Muscle of leg (tissue), 11 donors: ENCODE results near the gene SSNA1. TPM values are rescaled to one million over a fixed set of nuclear protein-coding genes. Genes with fewer than 3 reads are reported as not detected.

Source experiments
- DNase-seq: peaks from one replicate; pipeline ENCODE4 v3.0.0; 2013
- H3K27ac ChIP-seq: one replicate; pipeline ENCODE4 v1.5.1; 2013; ENCODE audit warnings: mild to moderate bottlenecking, low read length, control low read depth
- H3K27me3 ChIP-seq: one replicate; pipeline ENCODE4 v1.6.1; 2013; ENCODE audit warnings: low read length; ENCODE audit not compliant: control insufficient read depth, insufficient read depth
- H3K36me3 ChIP-seq: one replicate; pipeline ENCODE4 v1.6.1; 2013; ENCODE audit warnings: low read length; ENCODE audit not compliant: control insufficient read depth, insufficient read depth
- H3K4me1 ChIP-seq: one replicate; pipeline ENCODE4 v1.6.1; 2013; ENCODE audit warnings: low read length; ENCODE audit not compliant: control insufficient read depth, insufficient read depth
- H3K4me3 ChIP-seq: one replicate; pipeline ENCODE4 v1.5.1; 2013; ENCODE audit warnings: low read length, control low read depth
- H3K9me3 ChIP-seq: replicated peaks from 2 replicates; pipeline ENCODE4 v1.6.1; 2013; ENCODE audit warnings: low read depth, low read length; ENCODE audit not compliant: control insufficient read depth
- WGBS: methylation state at CpG from one replicate; pipeline ENCODE4 v1.1.5; 2013; ENCODE audit warnings: missing lambda C conversion rate; ENCODE audit not compliant: insufficient coverage; 5-methylcytosine and 5-hydroxymethylcytosine counted together
- polyA plus RNA-seq, 8 donors: library from polyadenylated mRNA; unstranded; fragments of 120-200 nt; gene quantifications; one replicate each; pipeline versions ENCODE4 v1.2.1 to v1.2.3, GENCODE V29; 2013; ENCODE audit warnings: inconsistent platforms in 1 of 8, low replicate concordance in 1 of 8; ENCODE audit not compliant: insufficient read length in 8 of 8, insufficient read depth in 1 of 8
- total RNA-seq: library from RNA; stranded (reverse); fragments of 120-200 nt; gene quantifications from one replicate; pipeline ENCODE4 v1.2.4, GENCODE V29; 2013

The SSNA1 gene
- total and polyA plus RNA-seq, 9 donors, result 52.9 to 71.5 (median 67.7) TPM

DNA sequence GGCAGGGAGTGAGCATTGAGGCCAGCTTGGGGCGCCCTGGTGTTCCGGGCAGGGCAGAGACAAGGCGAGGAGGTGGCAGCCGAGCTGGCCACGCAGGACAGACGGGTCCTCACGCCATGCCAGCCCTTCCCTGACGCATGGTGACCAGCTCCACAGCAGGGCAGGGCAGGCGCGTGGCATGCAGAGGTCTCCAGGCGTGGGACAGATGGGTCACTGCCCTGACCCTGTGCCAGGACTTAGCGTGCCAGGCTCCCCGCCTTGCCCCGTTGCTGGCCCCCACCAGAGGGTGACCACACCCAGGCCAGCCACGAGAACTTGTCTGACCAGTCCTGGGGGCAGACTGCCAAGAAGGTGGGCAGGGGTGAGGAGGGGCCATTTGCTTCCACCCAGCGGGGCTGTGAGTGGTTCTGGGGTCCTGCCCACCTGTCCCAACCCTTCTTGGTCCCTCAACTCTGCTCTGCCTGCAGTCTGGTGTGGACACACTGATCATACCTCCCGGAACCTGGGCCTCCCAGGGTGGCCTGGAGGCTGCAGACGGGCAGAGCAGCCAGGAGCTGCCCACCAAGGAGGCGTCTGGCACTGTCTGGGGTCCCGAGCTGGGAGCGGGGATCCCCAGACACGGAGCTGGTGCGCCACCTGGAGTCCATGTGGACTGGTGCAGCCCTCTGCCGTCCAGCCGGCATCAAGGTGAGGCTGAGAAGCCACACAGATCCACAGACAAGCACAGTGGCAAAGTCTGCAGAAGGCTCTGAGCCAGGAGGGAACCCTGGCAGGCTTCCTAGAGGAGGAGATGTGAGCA is 38.8 kb downstream of the SSNA1 start, which contains the start of gene RNF224:
TSS of gene RNF224 (plus strand) at position 449 of the 799 bp plus-strand sequence. CDS start 834 bp downstream, outside the sequence.
- 38% methylated on average over 25 of the region's 25 CpGs for WGBS
- peaks cover 35% of the 10 kb centered on the region for H3K4me1 ChIP-seq
- no peaks in the 10 kb centered on the region for H3K9me3 ChIP-seq
- H3K4me3 ChIP-seq, result no peak within 1 kb of the TSS
- H3K36me3 ChIP-seq, result no peaks in the 10 kb centered on the region
- H3K27ac ChIP-seq, result no peak within 1 kb of the TSS
- peak; percentile 68 for DNase-seq
- H3K27me3 ChIP-seq, result peaks cover 18% of the 10 kb centered on the region

DNA sequence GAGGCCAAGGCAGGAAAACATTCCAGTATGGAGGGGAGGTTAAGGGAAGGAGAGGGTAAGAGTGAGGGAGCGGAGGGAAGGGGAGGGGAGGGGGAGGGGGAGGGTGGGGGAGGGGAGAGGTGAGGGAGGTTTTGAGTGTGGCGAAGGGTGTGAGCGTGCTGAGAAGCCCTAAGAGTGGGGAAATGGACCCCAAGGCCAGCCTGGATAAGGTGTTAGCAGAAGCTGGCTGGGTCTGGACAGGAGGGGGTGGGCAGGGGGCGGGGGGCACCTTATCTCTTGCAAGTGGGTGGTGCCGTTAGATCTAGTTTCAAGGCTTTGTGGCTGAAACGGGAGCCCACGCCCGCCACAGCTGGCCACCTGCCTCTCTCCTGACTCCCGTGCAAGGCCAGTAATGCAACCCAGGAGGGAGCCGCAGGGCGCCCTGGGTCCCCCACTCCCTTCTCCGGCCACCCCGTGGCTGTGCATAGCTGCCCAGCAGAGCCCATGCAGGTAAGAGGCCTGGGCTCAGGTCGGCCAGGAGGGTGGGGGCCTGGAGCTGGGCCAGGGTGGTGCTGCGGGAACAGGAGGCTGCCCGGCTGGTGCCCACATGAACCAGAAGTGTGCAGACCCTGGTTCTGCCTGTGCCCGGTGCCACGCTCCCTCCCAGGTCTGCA is 39.5 kb downstream of the SSNA1 start:
- H3K9me3 ChIP-seq, result no peaks in the 10 kb centered on the region
- no peak overlapping the region for H3K27ac ChIP-seq
- no peak for DNase-seq
- 45% methylated on average over 14 of the region's 18 CpGs for WGBS
- H3K4me1 ChIP-seq, result peaks cover 31% of the 10 kb centered on the region
- H3K4me3 ChIP-seq, result no peak overlapping the region
- H3K36me3 ChIP-seq, result no peaks in the 10 kb centered on the region
- peaks cover 23% of the 10 kb centered on the region for H3K27me3 ChIP-seq

- Histone ChIP-seq H3K36me3 (no peaks in the 10 kb centered on the region), H3K9me3 (no peaks in the 10 kb centered on the region), H3K4me3 (no peak overlapping the region), H3K27ac (no peak overlapping the region), H3K27me3 (peaks cover 26% of the 10 kb centered on the region), H3K4me1 (peaks cover 29% of the 10 kb centered on the region)
- WGBS, result 70% methylated on average over 29 of the region's 29 CpGs
- no peak for DNase-seq
Observed at GRCh38 chr9:137228506-137228967, 40.1 kb downstream of the SSNA1 start.

- no peak overlapping the region for H3K27ac ChIP-seq
- WGBS, result 64% methylated on average over 22 of the region's 27 CpGs
- no peak overlapping the region for H3K4me3 ChIP-seq
- H3K27me3 ChIP-seq, result peaks cover 28% of the 10 kb centered on the region
- DNase-seq, result no peak
- peaks cover 26% of the 10 kb centered on the region for H3K4me1 ChIP-seq
- no peaks in the 10 kb centered on the region for H3K36me3 ChIP-seq
- H3K9me3 ChIP-seq, result no peaks in the 10 kb centered on the region
Observed at GRCh38 chr9:137228968-137229896, 40.8 kb downstream of the SSNA1 start.

DNA sequence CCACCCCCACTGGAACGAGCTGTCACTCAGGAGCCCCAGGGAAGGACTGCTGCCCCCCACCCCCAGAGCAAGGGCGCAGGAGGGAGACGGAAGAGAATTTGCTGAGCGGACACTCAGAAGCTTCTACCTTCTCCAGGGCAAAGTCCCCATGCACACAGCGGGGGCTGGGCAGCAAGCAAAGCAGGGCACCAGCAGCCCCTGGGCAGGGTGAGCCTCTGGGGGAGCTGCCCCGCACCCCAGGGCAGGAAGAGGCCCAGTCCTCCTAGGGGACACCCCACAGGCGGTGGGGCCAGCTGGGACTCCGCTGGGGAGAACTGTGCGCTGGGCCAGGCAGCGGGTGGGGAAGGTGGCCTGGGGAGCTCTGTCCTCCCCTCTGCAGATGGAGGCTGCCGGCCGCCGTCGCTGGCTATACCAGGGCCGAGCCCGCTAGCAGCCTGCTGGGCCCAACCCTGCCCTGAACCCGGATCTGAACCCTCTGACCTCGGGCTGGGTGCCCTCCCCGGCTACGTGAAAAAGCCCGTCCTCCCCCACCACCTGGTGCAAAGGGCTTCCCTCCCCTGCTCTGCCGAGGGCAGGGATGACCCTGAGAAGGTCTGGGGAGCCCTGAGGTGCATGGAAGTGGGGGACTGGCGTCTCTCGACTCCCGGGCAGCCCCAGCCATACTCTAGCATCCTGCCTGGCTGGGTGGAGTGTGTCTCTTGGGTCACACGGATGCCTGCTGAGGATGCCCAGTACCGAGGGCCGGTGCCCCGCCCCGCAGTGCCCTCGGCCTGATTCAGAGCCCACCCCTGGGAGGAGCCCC is 41.6 kb downstream of the SSNA1 start:
- no peak overlapping the region for H3K27ac ChIP-seq
- DNase-seq, result no peak
- no peak overlapping the region for H3K4me3 ChIP-seq
- H3K9me3 ChIP-seq, result no peaks in the 10 kb centered on the region
- H3K4me1 ChIP-seq, result peaks cover 28% of the 10 kb centered on the region
- H3K36me3 ChIP-seq, result no peaks in the 10 kb centered on the region
- 61% methylated on average over 19 of the region's 31 CpGs for WGBS
- peaks cover 33% of the 10 kb centered on the region for H3K27me3 ChIP-seq

GRCh38 chr9:137230705-137231371 is 42.4 kb downstream of the SSNA1 start, which contains the start of gene SLC34A3:
Gene SLC34A3 (plus strand): TSS chr9:137230901. CDS start chr9:137231703, 802 bp downstream.
- WGBS, result 79% methylated on average over 12 of the region's 14 CpGs
- Histone ChIP-seq H3K36me3 (no peaks in the 10 kb centered on the region), H3K27me3 (peaks cover 35% of the 10 kb centered on the region), H3K9me3 (no peaks in the 10 kb centered on the region), H3K27ac (no peak within 1 kb of the TSS), H3K4me1 (peaks cover 32% of the 10 kb centered on the region), H3K4me3 (no peak within 1 kb of the TSS)
- DNase-seq, result no peak

DNA sequence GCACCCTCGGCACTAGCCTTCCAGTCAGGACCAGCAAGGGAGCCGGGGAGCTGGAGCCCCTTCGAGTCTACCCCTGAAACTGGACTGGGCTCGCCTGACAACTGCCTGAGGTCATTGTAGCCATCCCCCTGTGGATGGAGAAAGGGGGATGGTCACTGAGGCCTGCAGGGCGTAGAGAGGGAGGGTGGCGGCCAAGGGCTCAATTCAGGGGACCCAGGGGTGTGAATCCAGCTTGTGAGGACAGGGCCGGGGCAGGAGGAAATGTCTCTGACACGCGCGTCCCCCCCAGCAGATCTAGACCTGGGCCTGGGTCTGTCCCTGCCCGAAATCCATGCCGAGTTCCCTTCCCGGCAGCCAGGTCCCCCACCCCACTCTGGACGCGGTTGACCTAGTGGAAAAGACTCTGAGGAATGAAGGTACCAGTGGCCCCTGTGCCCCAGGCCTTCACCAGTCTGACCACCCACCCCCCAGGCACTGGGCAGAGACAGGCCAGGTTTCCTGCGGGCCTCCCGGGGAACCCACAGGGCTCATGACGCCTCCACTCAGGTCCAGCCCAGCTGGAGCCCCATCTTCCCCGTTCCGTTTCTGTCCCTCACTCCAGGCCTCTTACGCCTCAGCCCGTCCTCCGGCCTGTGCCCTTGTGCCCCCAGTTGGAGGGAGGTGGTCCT is 43.0 kb downstream of the SSNA1 start:
- no peak overlapping the region for H3K4me3 ChIP-seq
- H3K9me3 ChIP-seq, result no peaks in the 10 kb centered on the region
- no peak for DNase-seq
- peaks cover 39% of the 10 kb centered on the region for H3K4me1 ChIP-seq
- peaks cover 35% of the 10 kb centered on the region for H3K27me3 ChIP-seq
- no peak overlapping the region for H3K27ac ChIP-seq
- H3K36me3 ChIP-seq, result no peaks in the 10 kb centered on the region
- 77% methylated on average over 17 of the region's 23 CpGs for WGBS

DNA sequence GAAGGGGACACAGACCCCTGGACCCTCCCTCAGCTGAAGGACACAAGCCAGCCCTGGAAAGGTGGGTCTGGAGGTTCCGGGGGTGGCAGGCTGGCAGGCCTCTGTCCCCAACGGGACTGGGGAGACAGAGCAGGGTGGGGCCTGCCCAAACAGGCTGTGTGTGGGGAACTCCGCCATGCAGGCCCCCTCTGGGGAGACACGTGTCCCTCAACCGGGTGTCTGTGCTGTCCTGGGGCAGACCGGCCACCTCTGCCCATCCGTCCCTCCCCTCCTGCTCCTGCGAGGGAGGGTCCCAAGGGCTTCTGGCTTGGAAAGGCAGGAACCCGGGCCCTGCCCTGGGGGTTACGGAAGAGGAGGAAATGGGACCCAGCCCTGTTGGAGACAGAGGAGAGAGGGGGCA is 43.6 kb downstream of the SSNA1 start:
- 69% methylated on average over 7 of the region's 10 CpGs for WGBS
- Histone ChIP-seq H3K9me3 (no peaks in the 10 kb centered on the region), H3K27me3 (peaks cover 35% of the 10 kb centered on the region), H3K36me3 (no peaks in the 10 kb centered on the region), H3K4me1 (peaks cover 39% of the 10 kb centered on the region), H3K27ac (no peak overlapping the region), H3K4me3 (no peak overlapping the region)
- no peak for DNase-seq
